Measurements from ENCODE around the gene GNB1. TPM values are rescaled to one million over a fixed set of nuclear protein-coding genes. Genes with fewer than 3 reads are reported as not detected.

Gene GNB1
- total RNA-seq = 271 TPM

GRCh38 chr1:1890506-1891348 lies at the start of gene GNB1:
Gene GNB1 (minus strand): TSS chr1:1891087. CDS start chr1:1825453, 65,634 bp downstream.

GRCh38 chr1:1918901-1919303 lies 28.0 kb upstream of the GNB1 start, which contains the start of gene TMEM52:
Gene TMEM52 (minus strand): TSS chr1:1919279. CDS start chr1:1919265, 14 bp downstream.

DNA sequence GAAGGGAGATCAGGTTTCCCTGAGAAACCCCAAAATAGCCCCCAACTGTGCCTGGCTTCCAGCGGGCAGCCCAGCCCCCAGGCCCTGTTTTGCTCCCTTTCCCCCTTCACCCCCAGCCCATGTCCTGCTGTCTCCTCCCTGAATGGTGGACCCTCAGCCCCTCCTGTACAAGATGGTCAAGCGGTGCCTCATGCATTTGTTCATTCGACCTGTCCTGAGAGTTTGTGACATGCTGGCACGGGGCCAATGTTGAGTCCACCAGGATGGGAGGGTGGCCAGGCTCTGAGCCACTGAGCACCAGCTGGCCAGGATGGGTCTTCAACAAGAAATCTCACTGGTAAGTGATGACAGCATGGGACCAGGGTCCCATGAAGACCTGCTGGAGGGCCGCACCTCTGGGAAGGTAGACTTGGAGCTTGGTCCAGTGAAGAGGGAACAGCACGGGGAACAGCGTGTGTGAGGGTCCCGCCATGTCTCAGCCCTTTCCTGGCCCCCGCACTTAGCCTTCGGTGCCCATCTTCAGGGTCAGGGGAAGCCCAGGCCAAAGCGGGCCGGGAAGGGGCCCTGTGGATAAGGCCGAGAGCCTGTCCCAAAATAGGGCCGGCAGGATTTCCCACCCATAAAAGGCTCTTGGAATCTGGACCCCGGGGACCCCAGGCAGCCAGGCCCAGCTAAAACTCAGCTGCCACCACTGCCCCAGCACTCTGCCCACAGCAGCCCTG lies 24.2 kb upstream of the GNB1 start, which contains the start of gene CALML6:
Gene CALML6, plus strand, starts transcription at position 290 of the 722 bp plus-strand sequence. Its CDS starts 21 bp downstream, at position 311.

GRCh38 chr1:1777950-1778662 lies 112.8 kb downstream of the GNB1 start, which contains the start of gene NADK:
Gene NADK (minus strand): TSS chr1:1778470. CDS start chr1:1765406, 13,064 bp downstream.

Other genes starting within 250 kb of the GNB1 start
- 8.5 TPM for gene CDK11B, start 232.1 kb downstream of the GNB1 start, total RNA-seq
- gene SLC35E2B, start 198.3 kb downstream of the GNB1 start, total RNA-seq = 91.4 TPM
- gene CDK11A, start 166.7 kb downstream of the GNB1 start, total RNA-seq = 42.6 TPM
- 30.0 TPM for gene NADK, start 112.6 kb downstream of the GNB1 start, total RNA-seq
- not detected for gene CALML6, start 24.2 kb upstream of the GNB1 start, total RNA-seq
- gene TMEM52, start 28.2 kb upstream of the GNB1 start, total RNA-seq = 1.3 TPM
- gene CFAP74, start 112.7 kb upstream of the GNB1 start, total RNA-seq = 0.63 TPM
- gene GABRD, start 128.3 kb upstream of the GNB1 start, total RNA-seq = 2.5 TPM
- 54.8 TPM for gene PRKCZ, start 159.3 kb upstream of the GNB1 start, total RNA-seq

Measured in parietal lobe (tissue), 1 donor.